Measurements from ENCODE around the gene EMILIN2.

- TF ChIP-seq CTCF (IDR thresholded peaks at IDR 0.05; ENCODE audit: extremely low read depth in 1 of 2, insufficient read depth in 1 of 2, low read depth in 1 of 2, low read length in 2 of 2) (no peak), POLR2A (IDR thresholded peaks at IDR 0.05; ENCODE audit: low read depth, low read length) (no peak), MYC (IDR thresholded peaks at IDR 0.05; ENCODE audit: low read depth, low read length) (no peak), EZH2 (IDR thresholded peaks at IDR 0.05; ENCODE audit: borderline replicate concordance, low read depth, low read length, severe bottlenecking) (no peak), JUN (IDR thresholded peaks at IDR 0.05; ENCODE audit: borderline replicate concordance, insufficient read depth, insufficient read length, low read depth) (no peak), POLR2AphosphoS5 (IDR thresholded peaks at IDR 0.05; ENCODE audit: insufficient read depth, low read depth, low read length) (no peak), GATA2 (IDR thresholded peaks at IDR 0.05; ENCODE audit: insufficient read depth, insufficient read length, low read depth, low read length) (no peak)
Observed at GRCh38 chr18:2961821-2962220, 115.0 kb downstream of the EMILIN2 start.
